DND-41 (cell line): ENCODE results near the gene KCNG2.

Source experiments
- CTCF ChIP-seq: IDR thresholded peaks from 2 replicates; pipeline ENCODE4 v1.5.1; 2012; ENCODE audit warnings: borderline replicate concordance, low read length, moderate library complexity, mild to moderate bottlenecking; ENCODE audit not compliant: poor library complexity, severe bottlenecking; ENCODE audit errors: extremely low read depth
- EZH2 ChIP-seq: IDR thresholded peaks from 3 replicates; pipeline ENCODE4 v1.6.1; 2012; ENCODE audit warnings: borderline replicate concordance, low read depth, mild to moderate bottlenecking, moderate library complexity, low read length, inconsistent platforms; ENCODE audit not compliant: severe bottlenecking

DNA sequence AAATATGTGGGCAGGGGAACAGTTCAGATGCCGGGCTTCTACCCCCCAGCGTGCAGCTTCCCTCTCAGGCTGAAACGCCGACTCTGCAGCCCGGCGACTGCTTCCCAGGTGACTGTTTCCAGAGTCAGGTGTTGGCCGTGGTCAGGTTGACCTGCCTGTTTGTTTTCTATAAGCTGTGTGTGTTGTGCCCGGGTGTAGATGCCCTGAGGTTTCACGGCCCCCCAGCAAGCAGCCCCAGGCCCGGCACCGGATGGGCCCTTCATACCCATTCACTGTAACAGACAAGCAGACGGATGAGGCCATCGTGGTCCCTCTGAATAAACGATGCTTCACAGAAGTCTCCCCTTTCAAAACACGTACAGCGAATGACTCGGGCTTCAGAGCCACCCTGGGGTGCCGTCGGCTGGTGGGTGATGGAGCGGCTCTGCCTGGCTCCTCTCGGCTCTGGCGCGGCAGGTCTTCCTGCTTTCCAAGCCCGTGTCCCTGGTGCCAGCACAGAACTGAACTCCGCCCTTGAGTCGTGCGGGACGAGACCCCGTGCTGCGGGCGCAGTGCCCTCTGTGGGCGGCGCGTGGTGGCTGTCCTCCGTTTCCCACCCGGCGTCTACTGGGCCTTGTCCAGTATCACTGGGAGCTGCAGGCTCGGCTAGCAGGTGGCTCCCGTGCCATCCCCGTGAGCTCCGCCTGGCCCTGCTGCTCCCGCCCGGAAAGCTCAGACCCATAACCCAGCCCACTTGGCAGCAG is 15.0 kb upstream of the KCNG2 start:
- TF ChIP-seq CTCF, result no peak
- no peak for TF ChIP-seq EZH2
